Measurements from ENCODE around the gene SCUBE3. TPM values are rescaled to one million over a fixed set of nuclear protein-coding genes. Genes with fewer than 3 reads are reported as not detected.

SCUBE3 gene
- total and polyA plus RNA-seq, 9 of the 15 experiments (the other 6 are each of a cell fraction or from before 2014, with no cell fraction given): 0.01 to 0.11 TPM; not detected in 7

DNA sequence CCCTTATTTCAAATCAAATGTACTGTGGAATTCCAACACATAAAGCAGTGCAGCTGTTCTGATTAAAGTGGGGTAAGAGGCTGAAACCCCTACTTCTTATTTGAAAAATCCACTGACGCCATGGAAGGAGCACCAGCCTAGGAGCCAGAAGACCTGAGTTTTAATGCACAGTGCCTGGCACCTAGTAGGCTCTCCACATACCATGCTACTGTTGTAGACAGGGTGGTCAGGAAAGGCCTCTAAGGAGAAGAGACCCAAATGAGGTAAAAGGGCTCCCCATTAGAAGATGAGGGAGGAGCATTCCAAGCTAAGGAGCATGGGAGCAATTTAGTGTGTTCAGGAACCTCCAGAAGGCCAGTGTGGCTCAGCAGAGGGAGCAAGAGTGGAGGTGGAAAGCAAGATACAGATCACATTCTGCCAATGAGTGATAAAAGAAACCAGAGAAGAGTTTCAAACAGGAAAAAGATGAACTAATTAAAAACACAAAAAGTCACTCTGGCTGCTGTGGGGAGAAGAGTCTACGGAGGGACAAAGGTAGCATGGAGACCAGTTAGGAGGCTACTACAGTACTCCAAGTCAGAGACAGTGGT, 34.0 kb downstream of the SCUBE3 start (continued):
- TF ChIP-seq ELF4 (CRISPR knock-in tag; IDR thresholded peaks at IDR 0.05): 0 out of 2 replicates have a peak, but pooled peaks have one; percentile 41
- peak; percentile 34 for TF ChIP-seq TAL1 (IDR thresholded peaks at IDR 0.05)
- TF ChIP-seq FOSL1 (tag; conservative IDR thresholded peaks at IDR 0.05): 0 out of 2 replicates have a peak, but pooled peaks have one; percentile 41
- TF ChIP-seq ZNF134 (CRISPR knock-in tag; conservative IDR thresholded peaks at IDR 0.05): no peak
- TF ChIP-seq CBFA2T3 (IDR thresholded peaks at IDR 0.05): peak; percentile 52
- TF ChIP-seq SAP30 (IDR thresholded peaks at IDR 0.05; ENCODE audit: borderline replicate concordance, insufficient read depth, low read depth, low read length, poor library complexity, severe bottlenecking): no peak
- TF ChIP-seq IRF1 (CRISPR knock-in tag; IDR thresholded peaks at IDR 0.05; ENCODE audit: borderline replicate concordance): no peak
- 0 out of 2 replicates have a peak, but pooled peaks have one; percentile 7 for TF ChIP-seq REST (IDR thresholded peaks at IDR 0.05; ENCODE audit: borderline replicate concordance)
- TF ChIP-seq REST (CRISPR knock-in tag; IDR thresholded peaks at IDR 0.05; ENCODE audit: low read depth): no peak
- TF ChIP-seq, protein P1, sequence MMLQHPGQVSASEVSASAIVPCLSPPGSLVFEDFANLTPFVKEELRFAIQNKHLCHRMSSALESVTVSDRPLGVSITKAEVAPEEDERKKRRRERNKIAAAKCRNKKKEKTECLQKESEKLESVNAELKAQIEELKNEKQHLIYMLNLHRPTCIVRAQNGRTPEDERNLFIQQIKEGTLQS (IDR thresholded peaks at IDR 0.05): no peak
- TF ChIP-seq, protein P1 (CRISPR knock-in tag; conservative IDR thresholded peaks at IDR 0.05): no peak
- TF ChIP-seq TFAP4 (CRISPR knock-in tag; IDR thresholded peaks at IDR 0.05; ENCODE audit: borderline replicate concordance): no peak
- TF ChIP-seq DPF2 (IDR thresholded peaks at IDR 0.05): peak; percentile 70
